HG02610 (cell line): ENCODE measurements around the gene WASHC4.

Source experiments
- ATAC-seq: cut with Tn5 transposase; IDR thresholded peaks from one replicate; pipeline ENCODE4 v1.9.1; 2021; ENCODE audit warnings: mild to moderate bottlenecking, moderate library complexity; ENCODE audit not compliant: unreplicated experiment

The WASHC4 gene

GRCh38 chr12:105107494-105108371, at the start of gene WASHC4:
Gene WASHC4 (plus strand): TSS chr12:105107731. CDS start chr12:105107801, 70 bp downstream.
- peak; percentile 91 for ATAC-seq

GRCh38 chr12:105060715-105061378, 46.7 kb upstream of the WASHC4 start:
- ATAC-seq, result no peak

GRCh38 chr12:105064564-105065178, 42.9 kb upstream of the WASHC4 start:
- ATAC-seq, result no peak

- ATAC-seq, result no peak
These were observed 40.0 kb upstream of the WASHC4 start for GRCh38 chr12:105067511-105068031.

GRCh38 chr12:105069936-105070702, 37.4 kb upstream of the WASHC4 start:
- ATAC-seq, result no peak

GRCh38 chr12:105071981-105072380, 35.5 kb upstream of the WASHC4 start:
- ATAC-seq, result no peak

- ATAC-seq, result no peak
These were observed 34.5 kb upstream of the WASHC4 start for GRCh38 chr12:105072888-105073488.

- no peak for ATAC-seq
These were observed 31.4 kb upstream of the WASHC4 start for GRCh38 chr12:105076098-105076497.

GRCh38 chr12:105076913-105077312, 30.6 kb upstream of the WASHC4 start:
- ATAC-seq, result no peak

- no peak for ATAC-seq
These were observed 30.1 kb upstream of the WASHC4 start for GRCh38 chr12:105077435-105077834.

- ATAC-seq, result no peak
These were observed 28.6 kb upstream of the WASHC4 start for GRCh38 chr12:105078712-105079570.

GRCh38 chr12:105083031-105083430, 24.5 kb upstream of the WASHC4 start:
- ATAC-seq, result no peak

- ATAC-seq, result peak; percentile 23
These were observed 23.9 kb upstream of the WASHC4 start for GRCh38 chr12:105083551-105084105.

- ATAC-seq, result peak; percentile 82
These were observed 23.0 kb upstream of the WASHC4 start, which contains the start of gene ALDH1L2 for GRCh38 chr12:105084251-105085250. Gene ALDH1L2 (minus strand): TSS chr12:105084458. CDS start chr12:105084436, 22 bp downstream.

GRCh38 chr12:105085501-105085900, 22.0 kb upstream of the WASHC4 start:
- no peak for ATAC-seq

- ATAC-seq, result no peak
These were observed 17.7 kb upstream of the WASHC4 start for GRCh38 chr12:105089817-105090216.

- no peak for ATAC-seq
These were observed 17.2 kb upstream of the WASHC4 start for GRCh38 chr12:105090361-105090760.
